H1 (cell line): ENCODE measurements around the gene PPA2.

Source experiments
- MAFK ChIP-seq: IDR thresholded peaks from 2 replicates; pipeline ENCODE4 v1.6.1; 2012; ENCODE audit warnings: low read depth, mild to moderate bottlenecking, improper control_type of control experiment, low read length
- POLR2A ChIP-seq, 2 experiments: IDR thresholded peaks; 1 replicate in 1 of 2; 2 replicates in 1 of 2; pipeline ENCODE4 v1.6.1; 2011; ENCODE audit warnings: low read depth in 2 of 2, low read length in 2 of 2, mild to moderate bottlenecking in 2 of 2; ENCODE audit errors: control extremely low read depth in 1 of 2
- POLR2AphosphoS5 ChIP-seq: IDR thresholded peaks from 2 replicates; pipeline ENCODE4 v1.6.1; 2011; ENCODE audit warnings: low read depth, low read length
- TF ChIP-seq, protein P1 (sequence below), 3 experiments: IDR thresholded peaks; 1 replicate in 2 of 3; 2 replicates in 1 of 3; pipeline versions ENCODE4 v1.5.1 to v1.6.1; 2011; ENCODE audit warnings: low read length in 3 of 3, mild to moderate bottlenecking in 3 of 3, inconsistent platforms in 2 of 3, low read depth in 1 of 3, moderate library complexity in 1 of 3; ENCODE audit not compliant: insufficient read depth in 1 of 3; ENCODE audit errors: control extremely low read depth in 1 of 3

DNA sequence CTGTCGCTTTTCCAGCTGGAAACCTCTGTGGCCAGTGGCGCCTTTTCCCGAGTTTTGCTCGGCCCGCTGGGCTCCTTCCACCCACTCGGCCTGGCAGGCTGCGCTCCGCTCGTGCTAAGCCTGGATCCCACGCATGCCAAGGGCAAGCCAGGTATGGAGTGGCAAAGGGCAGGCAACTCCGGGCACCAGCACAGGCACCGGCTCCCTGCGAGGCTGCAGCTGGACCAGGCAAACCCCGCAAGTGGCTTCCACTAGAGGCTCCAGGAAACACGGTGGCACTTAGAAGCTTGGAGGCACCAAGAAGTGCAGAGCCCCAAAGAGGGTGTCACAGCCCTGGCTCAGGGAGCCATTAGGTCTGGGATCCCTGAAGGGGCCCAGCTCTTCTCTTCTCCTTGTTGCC lies 59.5 kb downstream of the PPA2 start:
- TF ChIP-seq MAFK (no peak), POLR2AphosphoS5 (no peak), POLR2A (IDR thresholded peaks at IDR 0.05; ENCODE audit: control extremely low read depth in 1 of 2, low read depth in 2 of 2, low read length in 2 of 2) (no peak)
- TF ChIP-seq, protein P1, sequence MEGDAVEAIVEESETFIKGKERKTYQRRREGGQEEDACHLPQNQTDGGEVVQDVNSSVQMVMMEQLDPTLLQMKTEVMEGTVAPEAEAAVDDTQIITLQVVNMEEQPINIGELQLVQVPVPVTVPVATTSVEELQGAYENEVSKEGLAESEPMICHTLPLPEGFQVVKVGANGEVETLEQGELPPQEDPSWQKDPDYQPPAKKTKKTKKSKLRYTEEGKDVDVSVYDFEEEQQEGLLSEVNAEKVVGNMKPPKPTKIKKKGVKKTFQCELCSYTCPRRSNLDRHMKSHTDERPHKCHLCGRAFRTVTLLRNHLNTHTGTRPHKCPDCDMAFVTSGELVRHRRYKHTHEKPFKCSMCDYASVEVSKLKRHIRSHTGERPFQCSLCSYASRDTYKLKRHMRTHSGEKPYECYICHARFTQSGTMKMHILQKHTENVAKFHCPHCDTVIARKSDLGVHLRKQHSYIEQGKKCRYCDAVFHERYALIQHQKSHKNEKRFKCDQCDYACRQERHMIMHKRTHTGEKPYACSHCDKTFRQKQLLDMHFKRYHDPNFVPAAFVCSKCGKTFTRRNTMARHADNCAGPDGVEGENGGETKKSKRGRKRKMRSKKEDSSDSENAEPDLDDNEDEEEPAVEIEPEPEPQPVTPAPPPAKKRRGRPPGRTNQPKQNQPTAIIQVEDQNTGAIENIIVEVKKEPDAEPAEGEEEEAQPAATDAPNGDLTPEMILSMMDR (IDR thresholded peaks at IDR 0.05; ENCODE audit: control extremely low read depth in 1 of 3, insufficient read depth in 1 of 3, low read depth in 1 of 3, low read length in 3 of 3) = no peak
